IPS DF 6.9 (cell line): ENCODE measurements around the gene GPR179.
A peak's percentile ranks its signal among the peaks of the same experiment; 100 is the strongest.

Experiments used
- DNase-seq: peaks from one replicate; pipeline ENCODE4 v3.0.0-alpha.2; 2013; ENCODE audit warnings: low read depth, low spot score
- H3K27ac ChIP-seq: one replicate; pipeline ENCODE4 v1.5.1; 2013; ENCODE audit warnings: low read length, control low read depth
- H3K27me3 ChIP-seq: 2 replicates; pipeline ENCODE4 v1.6.1; 2013; ENCODE audit warnings: mild to moderate bottlenecking, low read length; ENCODE audit not compliant: control insufficient read depth, insufficient read depth
- H3K36me3 ChIP-seq: 2 replicates; pipeline ENCODE4 v1.6.1; 2013; ENCODE audit warnings: low read length; ENCODE audit not compliant: control insufficient read depth, insufficient read depth
- H3K4me1 ChIP-seq: 2 replicates; pipeline ENCODE4 v1.6.1; 2013; ENCODE audit warnings: low read length; ENCODE audit not compliant: control insufficient read depth, insufficient read depth
- H3K4me3 ChIP-seq: 2 replicates; pipeline ENCODE4 v1.5.1; 2013; ENCODE audit warnings: mild to moderate bottlenecking, low read length
- H3K9me3 ChIP-seq: 2 replicates; pipeline ENCODE4 v1.6.1; 2013; ENCODE audit warnings: low read length, inconsistent platforms; ENCODE audit not compliant: control insufficient read depth, insufficient read depth
- WGBS: extraction: QIAGEN DNeasy Blood & Tissue Kit; methylation state at CpG from one replicate; pipeline ENCODE4 v1.1.7; 2013; ENCODE audit warnings: mixed read lengths, missing lambda C conversion rate; ENCODE audit not compliant: insufficient read length, insufficient coverage; 5-methylcytosine and 5-hydroxymethylcytosine counted together

The GPR179 gene

DNA sequence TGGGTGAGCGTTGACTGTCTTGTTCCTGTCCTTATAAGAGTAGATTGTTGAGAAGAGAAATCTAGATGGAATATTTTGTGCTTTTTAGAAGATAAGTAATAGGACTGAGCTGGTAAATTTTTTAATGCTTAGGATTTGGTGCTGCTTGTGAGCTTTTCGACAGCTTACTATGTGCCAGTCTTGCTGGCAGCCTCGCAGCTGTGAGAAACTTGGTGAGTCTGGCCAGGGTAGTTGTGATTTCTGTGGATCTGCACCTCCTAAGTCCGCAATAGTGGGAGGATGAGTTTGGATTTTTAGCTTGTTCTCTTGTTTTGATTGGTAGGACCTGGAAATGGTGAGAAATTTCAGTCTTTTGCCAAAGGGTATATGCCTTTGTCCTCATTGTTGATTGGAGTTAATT, 11.5 kb upstream of the GPR179 start:
- no CpG with 5 or more reads among the region's 4 CpGs for WGBS
- Histone ChIP-seq H3K4me1 (peaks cover 4% of the 10 kb centered on the region; the same call in 1 of the 2 replicates), H3K9me3 (no peaks in the 10 kb centered on the region), H3K4me3 (no peak overlapping the region), H3K36me3 (no peaks in the 10 kb centered on the region), H3K27ac (no peak overlapping the region), H3K27me3 (no peaks in the 10 kb centered on the region)
- DNase-seq, result no peak

DNA sequence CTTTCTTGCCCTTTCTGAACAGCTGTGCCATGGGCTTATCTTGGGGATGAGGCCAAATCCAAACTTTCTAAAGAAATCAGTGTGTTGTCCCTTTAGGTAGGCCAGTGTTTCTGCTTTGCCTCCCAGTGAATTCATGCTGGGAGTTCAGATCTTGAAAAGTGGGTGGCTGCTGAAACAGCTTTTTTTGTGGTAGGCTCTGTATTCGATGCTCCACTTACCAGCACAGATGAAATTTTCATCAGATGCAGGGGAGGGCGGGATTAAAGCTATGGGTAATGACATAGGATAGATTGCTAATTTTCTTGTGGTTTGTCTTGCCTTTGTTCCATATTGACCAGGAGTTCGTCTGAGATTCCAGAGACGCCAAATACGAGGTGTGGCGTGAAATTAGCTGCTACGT, 10.7 kb upstream of the GPR179 start:
- H3K4me3 ChIP-seq, result no peak overlapping the region
- peaks cover 4% of the 10 kb centered on the region; the same call in 1 of the 2 replicates for H3K4me1 ChIP-seq
- H3K27ac ChIP-seq, result no peak overlapping the region
- no peaks in the 10 kb centered on the region for H3K36me3 ChIP-seq
- WGBS, result no CpG with 5 or more reads among the region's 7 CpGs
- H3K27me3 ChIP-seq, result no peaks in the 10 kb centered on the region
- no peaks in the 10 kb centered on the region for H3K9me3 ChIP-seq
- no peak for DNase-seq

DNA sequence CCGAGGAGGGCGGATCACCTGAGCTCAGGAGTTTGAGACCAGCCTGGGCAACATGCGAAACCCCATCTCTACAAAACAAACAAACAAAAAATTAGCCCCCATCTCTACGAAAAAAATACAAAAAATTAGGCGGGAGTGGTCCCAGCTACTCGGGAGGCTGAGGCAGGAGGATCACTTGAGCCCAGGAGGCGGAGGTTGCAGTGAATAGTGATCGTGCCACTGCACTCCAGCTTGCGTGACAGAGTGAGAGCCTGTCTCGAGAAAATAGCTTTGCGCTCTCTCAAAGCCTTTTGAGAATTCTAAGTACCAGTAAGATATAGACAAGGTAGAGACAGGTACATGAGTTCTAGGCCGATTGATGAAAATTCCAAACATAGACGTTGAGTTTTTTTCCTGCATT, 9.9 kb upstream of the GPR179 start:
- H3K4me1 ChIP-seq, result peaks cover 4% of the 10 kb centered on the region; the same call in 1 of the 2 replicates

DNA sequence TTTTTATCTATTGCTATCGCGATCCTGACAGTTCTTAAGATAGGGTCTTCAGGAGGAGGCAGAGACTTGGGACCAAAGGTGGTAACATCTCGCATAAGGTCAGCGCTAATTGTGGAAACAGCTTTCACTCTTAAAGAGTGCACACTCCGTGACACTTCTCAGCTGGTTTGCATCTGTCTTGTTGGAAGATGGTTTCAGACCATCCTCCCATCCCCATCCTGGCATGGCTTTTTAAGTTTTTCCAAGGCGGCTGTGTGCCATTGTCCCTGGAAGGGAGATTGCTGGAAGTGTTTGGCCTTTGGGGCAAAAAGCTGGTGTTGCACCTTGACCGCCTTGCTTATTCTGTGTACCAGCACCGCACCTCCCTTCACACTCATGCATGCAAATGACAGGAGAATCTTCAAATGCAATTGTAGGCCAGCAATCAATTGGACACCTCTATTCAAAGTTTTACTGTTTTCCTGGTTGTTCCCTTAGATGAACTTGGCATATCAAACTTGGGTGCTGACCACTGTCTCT, 9.4 kb upstream of the GPR179 start:
- H3K27ac ChIP-seq, result no peak overlapping the region
- DNase-seq, result no peak
- WGBS, result no CpG with 5 or more reads among the region's 8 CpGs

More for the DNA sequence above, 9.9 kb upstream of the GPR179 start:
- Histone ChIP-seq H3K9me3 (no peaks in the 10 kb centered on the region), H3K27ac (no peak overlapping the region), H3K4me3 (no peak overlapping the region), H3K27me3 (no peaks in the 10 kb centered on the region), H3K36me3 (no peaks in the 10 kb centered on the region)
- 100% methylated on average over 1 of the region's 13 CpGs for WGBS
- DNase-seq, result no peak

DNA sequence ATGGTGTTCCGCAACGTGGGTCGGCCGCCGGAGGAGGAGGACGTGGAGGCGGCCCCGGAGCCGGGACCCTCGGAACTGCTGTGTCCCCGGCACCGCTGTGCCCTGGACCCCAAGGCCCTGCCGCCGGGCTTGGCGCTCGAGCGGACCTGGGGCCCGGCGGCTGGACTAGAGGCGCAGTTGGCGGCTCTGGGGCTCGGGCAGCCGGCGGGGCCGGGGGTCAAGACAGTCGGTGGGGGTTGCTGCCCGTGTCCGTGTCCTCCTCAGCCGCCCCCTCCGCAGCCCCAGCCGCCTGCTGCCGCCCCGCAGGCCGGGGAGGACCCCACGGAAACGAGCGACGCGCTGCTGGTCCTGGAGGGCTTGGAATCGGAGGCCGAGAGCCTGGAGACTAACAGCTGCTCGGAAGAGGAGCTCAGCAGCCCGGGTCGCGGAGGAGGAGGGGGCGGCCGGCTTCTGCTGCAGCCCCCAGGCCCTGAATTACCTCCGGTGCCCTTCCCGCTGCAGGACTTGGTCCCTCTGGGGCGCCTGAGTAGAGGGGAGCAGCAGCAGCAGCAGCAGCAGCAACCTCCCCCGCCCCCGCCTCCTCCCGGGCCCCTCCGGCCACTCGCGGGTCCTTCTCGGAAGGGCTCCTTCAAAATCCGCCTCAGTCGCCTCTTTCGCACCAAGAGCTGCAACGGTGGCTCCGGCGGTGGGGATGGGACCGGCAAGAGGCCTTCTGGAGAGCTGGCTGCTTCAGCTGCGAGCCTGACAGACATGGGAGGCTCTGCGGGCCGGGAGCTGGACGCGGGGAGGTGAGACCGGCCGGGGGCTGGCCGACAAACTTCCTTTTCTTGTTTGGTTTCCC, 8.7 kb upstream of the GPR179 start:
- Histone ChIP-seq H3K4me3 (peak overlapping the region; percentile 86), H3K9me3 (no peaks in the 10 kb centered on the region), H3K36me3 (no peaks in the 10 kb centered on the region), H3K27ac (no peak overlapping the region), H3K4me1 (peaks cover 4% of the 10 kb centered on the region; the same call in 1 of the 2 replicates), H3K27me3 (no peaks in the 10 kb centered on the region)
- no peak for DNase-seq
- no CpG with 5 or more reads among the region's 72 CpGs for WGBS

More for the DNA sequence above, 9.4 kb upstream of the GPR179 start:
- Histone ChIP-seq H3K36me3 (no peaks in the 10 kb centered on the region), H3K9me3 (no peaks in the 10 kb centered on the region), H3K4me1 (peaks cover 4% of the 10 kb centered on the region; the same call in 1 of the 2 replicates), H3K4me3 (peak overlapping the region; percentile 86; the same call in 1 of the 2 replicates), H3K27me3 (no peaks in the 10 kb centered on the region)

DNA sequence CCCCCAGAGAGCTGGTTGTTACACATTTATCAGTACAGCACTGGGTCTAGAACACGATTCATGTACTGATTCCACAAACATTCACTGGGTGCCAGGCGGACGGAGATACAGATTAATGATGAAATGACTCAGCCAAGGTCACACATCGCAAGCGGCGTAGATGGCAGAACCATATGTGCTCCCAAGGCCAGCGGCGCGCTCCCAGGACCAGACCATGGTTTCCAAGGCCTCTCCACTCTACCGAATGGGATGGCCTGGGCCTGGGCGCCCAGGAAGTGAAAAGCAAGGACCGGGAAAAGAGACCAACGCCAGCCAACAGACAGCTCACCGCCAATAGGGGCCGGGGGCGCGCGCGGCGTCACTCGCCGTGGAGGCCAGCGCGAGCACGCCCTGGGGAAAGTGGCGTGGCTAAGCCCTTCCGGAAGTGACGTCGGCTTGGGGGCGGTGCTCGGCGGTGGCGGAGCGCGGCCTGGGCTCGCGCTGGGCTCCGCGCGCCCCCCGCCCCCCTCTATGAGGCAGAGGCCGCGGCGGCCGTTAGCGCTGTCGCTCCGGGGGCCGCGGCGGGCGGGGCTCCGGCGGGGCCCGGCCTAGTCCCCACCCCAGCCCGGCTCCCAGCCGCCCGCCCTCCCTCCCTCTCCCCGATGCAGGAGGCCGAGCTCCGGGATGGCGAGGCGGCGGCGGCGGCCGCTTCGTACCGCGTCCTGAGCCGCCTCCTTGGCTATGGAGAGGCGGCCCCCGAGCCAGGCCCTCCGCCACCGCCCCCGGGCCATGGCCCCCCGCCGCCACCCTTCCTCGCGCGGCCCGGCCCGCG, 7.9 kb upstream of the GPR179 start, which contains the start of gene SOCS7:
TSS of gene SOCS7 (plus strand) at position 433 of the 811 bp plus-strand sequence. CDS start at position 642, 209 bp downstream.
- Histone ChIP-seq H3K4me1 (peaks cover 4% of the 10 kb centered on the region; the same call in 1 of the 2 replicates), H3K36me3 (no peaks in the 10 kb centered on the region), H3K4me3 (peak within 1 kb of the TSS; percentile 86), H3K9me3 (no peaks in the 10 kb centered on the region), H3K27me3 (no peaks in the 10 kb centered on the region), H3K27ac (no peak within 1 kb of the TSS)
- DNase-seq, result peak; percentile 76
- WGBS, result no CpG with 5 or more reads among the region's 84 CpGs

DNA sequence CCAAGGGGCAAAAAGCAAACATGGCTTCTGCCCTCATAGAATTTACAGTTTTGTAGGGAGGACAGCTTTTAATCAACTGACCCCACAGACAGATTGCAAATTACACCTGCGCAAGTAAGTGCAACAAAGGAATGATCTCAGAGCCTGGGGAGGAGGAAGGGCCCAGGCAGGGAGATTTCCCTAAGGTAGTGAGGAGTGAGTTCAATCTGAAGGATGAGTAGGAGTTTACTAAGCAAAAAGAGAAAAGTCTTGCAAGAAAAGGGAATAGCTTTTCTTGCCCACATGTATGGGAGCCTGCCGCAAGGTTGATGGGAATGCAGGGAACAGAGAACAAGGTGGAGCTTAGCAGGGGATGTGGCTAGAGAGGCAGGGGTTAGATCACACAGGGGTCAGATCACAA, 6.3 kb upstream of the GPR179 start:
- WGBS, result no CpG with 5 or more reads among the region's 2 CpGs
- Histone ChIP-seq H3K4me1 (peaks cover 4% of the 10 kb centered on the region; the same call in 1 of the 2 replicates), H3K27me3 (no peaks in the 10 kb centered on the region), H3K9me3 (no peaks in the 10 kb centered on the region), H3K27ac (no peak overlapping the region), H3K36me3 (no peaks in the 10 kb centered on the region), H3K4me3 (no peak overlapping the region)
- no peak for DNase-seq

DNA sequence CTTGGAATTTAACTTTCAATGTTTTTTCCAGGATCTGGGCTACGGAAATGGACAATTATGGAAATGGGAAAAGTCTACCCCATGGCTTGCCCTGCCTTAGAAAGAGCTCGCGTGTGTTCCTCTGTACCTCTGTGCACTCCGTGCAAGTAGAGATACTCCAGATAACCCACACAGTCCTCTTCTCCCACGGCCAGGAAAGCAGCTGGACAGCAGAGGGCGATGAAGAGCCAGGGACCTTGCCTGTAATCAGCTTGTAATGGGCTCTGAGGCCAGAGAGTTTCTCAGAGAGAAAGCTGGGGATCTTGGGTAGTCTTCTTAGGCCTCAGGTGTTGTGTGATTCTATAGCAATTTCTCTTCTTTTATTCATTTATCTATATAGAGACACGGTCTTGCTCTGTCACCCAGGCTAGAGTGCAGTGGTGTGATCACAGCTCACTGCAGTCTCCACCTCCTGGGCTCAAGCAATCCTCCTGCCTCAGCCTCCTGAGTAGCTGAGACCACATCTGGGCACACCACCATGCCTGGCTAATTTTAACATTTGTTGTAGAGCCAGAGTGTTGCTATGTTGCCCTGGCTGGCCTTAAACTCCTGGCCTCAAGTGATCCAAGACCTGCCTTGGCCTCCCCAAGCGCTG, 5.5 kb upstream of the GPR179 start:
- peak; percentile 85 for DNase-seq

DNA sequence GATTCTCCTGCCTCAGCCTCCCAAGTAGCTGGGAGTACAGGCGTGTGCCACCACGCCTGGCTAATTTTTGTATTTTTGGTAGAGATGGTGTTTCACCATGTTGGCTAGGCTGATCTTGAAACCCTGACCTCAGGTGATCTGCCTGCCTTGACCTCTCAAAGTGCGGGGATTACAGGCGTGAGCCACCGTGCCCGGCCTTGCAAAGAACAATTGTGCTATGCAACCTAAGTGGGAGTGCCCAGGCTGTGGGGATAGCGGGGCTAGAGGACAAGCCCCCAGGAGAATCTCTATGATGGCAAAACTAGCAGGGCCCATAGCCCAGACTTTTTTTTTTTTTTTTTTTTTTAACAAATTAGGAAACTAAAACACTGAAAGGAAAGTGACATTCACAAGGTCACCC, 2.0 kb upstream of the GPR179 start:
- H3K27ac ChIP-seq, result no peak overlapping the region
- H3K27me3 ChIP-seq, result no peaks in the 10 kb centered on the region
- H3K36me3 ChIP-seq, result no peaks in the 10 kb centered on the region
- no peak for DNase-seq
- H3K4me3 ChIP-seq, result no peak overlapping the region
- H3K4me1 ChIP-seq, result no peaks in the 10 kb centered on the region
- H3K9me3 ChIP-seq, result no peaks in the 10 kb centered on the region
- WGBS, result no CpG with 5 or more reads among the region's 7 CpGs

More for the DNA sequence above, 5.5 kb upstream of the GPR179 start:
- WGBS, result no CpG with 5 or more reads among the region's 8 CpGs
- Histone ChIP-seq H3K27ac (no peak overlapping the region), H3K27me3 (no peaks in the 10 kb centered on the region), H3K4me1 (peaks cover 4% of the 10 kb centered on the region; the same call in 1 of the 2 replicates), H3K4me3 (no peak overlapping the region), H3K36me3 (no peaks in the 10 kb centered on the region), H3K9me3 (no peaks in the 10 kb centered on the region)

DNA sequence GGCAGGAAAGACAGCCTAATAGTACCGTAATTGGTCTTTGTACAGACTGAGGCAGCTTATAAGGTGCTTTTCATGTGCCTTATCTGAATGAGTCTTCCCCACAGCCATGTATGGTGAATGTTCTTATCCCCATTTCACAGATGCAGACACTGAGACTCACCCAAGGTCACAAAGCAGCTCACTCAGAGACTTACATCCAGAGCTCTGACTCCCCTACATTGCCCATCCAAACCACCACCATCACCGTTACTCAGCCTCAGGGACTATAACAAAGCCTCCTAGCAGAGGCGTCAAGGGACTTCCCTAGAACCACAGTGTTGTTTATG, 627 bp upstream of the GPR179 start:
- Histone ChIP-seq H3K4me3 (no peak overlapping the region), H3K9me3 (no peaks in the 10 kb centered on the region), H3K27me3 (no peaks in the 10 kb centered on the region), H3K4me1 (no peaks in the 10 kb centered on the region), H3K27ac (no peak overlapping the region), H3K36me3 (no peaks in the 10 kb centered on the region)
- no peak for DNase-seq
- WGBS, result no CpG with 5 or more reads among the region's 3 CpGs
